Neural cell (in vitro differentiated cells): ENCODE data around the gene DENND4B. TPM values are rescaled to one million over a fixed set of nuclear protein-coding genes. Genes with fewer than 3 reads are reported as not detected.

ENCODE experiments used
- H2AFZ ChIP-seq: fragments of 200-600, 300-800 bp; sonication (generic), shearing (Covaris generic); 2 replicates; pipeline ENCODE4 v1.6.0; 2014; ENCODE audit warnings: low read depth, mild to moderate bottlenecking, antibody characterized with exemption, low read length, moderate library complexity
- H3F3A ChIP-seq: fragments of 200-600 bp; shearing (Covaris generic); 2 replicates; pipeline ENCODE4 v1.6.1; 2016; ENCODE audit warnings: mild to moderate bottlenecking, moderate library complexity, mixed read lengths, antibody characterized with exemption, low read length; ENCODE audit not compliant: insufficient read depth, poor library complexity, severe bottlenecking
- H3K27ac ChIP-seq: fragments of 200-600, 300-800 bp; sonication (generic), shearing (Covaris generic); 2 replicates; pipeline ENCODE4 v1.5.1; 2014; ENCODE audit warnings: mild to moderate bottlenecking, low read length, moderate library complexity
- H3K27me3 ChIP-seq: fragments of 300-800, 200-600 bp; sonication (generic), shearing (Covaris generic); 2 replicates; pipeline ENCODE4 v1.6.0; 2014; ENCODE audit warnings: mild to moderate bottlenecking, low read depth, low read length, moderate library complexity; ENCODE audit not compliant: insufficient read depth
- H3K36me3 ChIP-seq: fragments of 300-800, 200-600 bp; sonication (generic), shearing (Covaris generic); 2 replicates; pipeline ENCODE4 v1.5.1; 2014; ENCODE audit warnings: mild to moderate bottlenecking, antibody characterized with exemption, low read length, moderate library complexity; ENCODE audit not compliant: insufficient read depth
- H3K4me2 ChIP-seq: fragments of 300-800, 200-600 bp; sonication (generic), shearing (Covaris generic); 2 replicates; pipeline ENCODE4 v1.6.0; 2014; ENCODE audit warnings: mild to moderate bottlenecking, low read length
- H3K4me3 ChIP-seq: fragments of 300-800, 200-600 bp; sonication (generic), shearing (Covaris generic); 2 replicates; pipeline ENCODE4 v1.5.1; 2014; ENCODE audit warnings: mild to moderate bottlenecking, low read length, moderate library complexity
- H3K79me2 ChIP-seq: fragments of 200-600 bp; shearing (Covaris generic); replicated peaks from 2 replicates; pipeline ENCODE4 v1.6.0; 2014; ENCODE audit warnings: mild to moderate bottlenecking, low read length, moderate library complexity; ENCODE audit not compliant: insufficient read depth
- H3K9ac ChIP-seq: fragments of 300-800, 200-600 bp; sonication (generic), shearing (Covaris generic); 2 replicates; pipeline ENCODE4 v1.6.1; 2016; ENCODE audit warnings: mild to moderate bottlenecking, low read length, mixed read lengths
- H3K9me2 ChIP-seq: fragments of 200-600 bp; shearing (Covaris generic); 2 replicates; pipeline ENCODE4 v1.6.1; 2016; ENCODE audit warnings: mild to moderate bottlenecking, low read length, mixed read lengths; ENCODE audit not compliant: insufficient read depth
- H3K9me3 ChIP-seq: fragments of 200-600, 300-800 bp; sonication (generic), shearing (Covaris generic); 2 replicates; pipeline ENCODE4 v1.6.1; 2016; ENCODE audit warnings: mild to moderate bottlenecking, mixed run types, low read length, moderate library complexity, mixed read lengths
- H4K20me1 ChIP-seq: fragments of 200-600 bp; shearing (Covaris generic); 2 replicates; pipeline ENCODE4 v1.6.1; 2016; ENCODE audit warnings: mild to moderate bottlenecking, mixed run types; ENCODE audit not compliant: insufficient read depth
- EP300 ChIP-seq: fragments of 450-650 bp; conservative IDR thresholded peaks from 2 replicates; pipeline ENCODE4 v1.6.1; 2014; ENCODE audit warnings: antibody characterized with exemption, mild to moderate bottlenecking, moderate library complexity; ENCODE audit not compliant: poor library complexity, severe bottlenecking
- EZH2 ChIP-seq: fragments of 200-600, 300-800 bp; shearing (Covaris generic), sonication (generic); IDR thresholded peaks from 2 replicates; pipeline ENCODE4 v1.6.1; 2014; ENCODE audit warnings: antibody characterized with exemption, low read length, borderline replicate concordance, mild to moderate bottlenecking; ENCODE audit not compliant: insufficient read depth, poor library complexity, severe bottlenecking
- MXI1 ChIP-seq: fragments of 450-650 bp; conservative IDR thresholded peaks from 2 replicates; pipeline ENCODE4 v1.6.1; 2014; ENCODE audit warnings: antibody characterized with exemption, mild to moderate bottlenecking; ENCODE audit not compliant: poor library complexity, severe bottlenecking
- POLR2AphosphoS5 ChIP-seq: IDR thresholded peaks from 2 replicates; pipeline ENCODE4 v1.6.1; 2012
- RAD21 ChIP-seq: fragments of 450-650 bp; conservative IDR thresholded peaks from 2 replicates; pipeline ENCODE4 v1.6.1; 2014; ENCODE audit warnings: antibody characterized with exemption, mild to moderate bottlenecking, moderate library complexity
- REST ChIP-seq: IDR thresholded peaks from 2 replicates; pipeline ENCODE4 v1.6.1; 2012; ENCODE audit warnings: borderline replicate concordance
- SMC3 ChIP-seq: fragments of 450-650 bp; conservative IDR thresholded peaks from 2 replicates; pipeline ENCODE4 v1.6.1; 2014; ENCODE audit warnings: antibody characterized with exemption, mild to moderate bottlenecking, moderate library complexity; ENCODE audit not compliant: poor library complexity
- TAF1 ChIP-seq: IDR thresholded peaks from 2 replicates; pipeline ENCODE4 v1.6.1; 2012; ENCODE audit warnings: low read depth
- polyA plus RNA-seq: library from polyadenylated mRNA; depleted of rRNA; stranded (reverse); fragments of >200 nt; gene quantifications from 2 replicates; pipeline ENCODE4 v1.2.3, GENCODE V29; 2014
- TF ChIP-seq, protein P1 (sequence below): fragments of 450-650 bp; IDR thresholded peaks from 2 replicates; pipeline ENCODE4 v1.5.1; 2014; ENCODE audit warnings: antibody characterized with exemption, mild to moderate bottlenecking, moderate library complexity; ENCODE audit not compliant: poor library complexity, severe bottlenecking

The DENND4B gene
- polyA plus RNA-seq, 1 donor from 2014 or later, result 25.3 TPM

DNA sequence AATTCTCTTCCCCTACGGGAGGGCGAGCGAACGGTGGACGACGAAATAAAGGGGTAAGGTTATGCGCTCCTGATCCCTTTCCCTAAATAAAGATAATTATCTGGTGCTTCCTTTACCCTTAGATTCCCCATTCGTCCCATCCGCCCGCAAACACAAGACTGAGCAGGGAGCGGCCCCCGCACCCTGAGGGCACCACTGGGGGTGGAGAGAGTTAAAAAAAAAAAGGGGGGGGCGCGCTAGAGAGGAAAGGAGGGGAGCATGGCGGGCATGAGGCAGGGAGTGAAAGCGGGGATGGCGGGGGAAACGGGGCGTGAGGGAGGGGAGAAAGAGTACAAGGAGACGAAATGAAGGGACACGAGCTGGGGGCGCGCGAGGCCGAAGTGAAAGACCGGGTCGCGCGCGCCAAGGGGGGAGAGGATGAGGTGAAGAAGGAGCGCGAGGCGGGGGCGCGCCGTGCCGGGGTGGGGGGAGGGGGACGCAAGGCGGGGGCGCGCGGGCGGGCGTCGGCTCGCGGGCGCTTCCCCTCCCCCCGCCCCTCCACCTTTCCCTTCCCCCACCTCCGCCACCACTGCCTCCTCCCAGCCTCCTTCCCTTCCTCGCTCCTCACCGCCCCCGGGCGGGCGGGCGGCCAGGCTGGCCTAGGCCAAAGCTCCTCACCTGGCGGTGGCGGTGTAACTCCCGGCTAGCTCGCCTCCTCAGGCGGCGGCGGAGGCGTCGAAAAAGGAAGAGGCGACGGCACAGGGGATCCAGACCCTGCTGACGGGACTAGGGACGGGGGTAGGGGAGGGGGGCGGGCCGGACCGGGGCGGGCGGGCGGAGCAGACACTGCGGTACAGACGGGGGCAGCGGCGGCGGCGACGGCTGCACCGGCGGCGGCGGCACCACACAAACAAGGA lies 24.2 kb downstream of the DENND4B start:
- H3K27ac ChIP-seq, result peak overlapping the region; percentile 93
- H3K79me2 ChIP-seq, result peaks cover 49% of the 10 kb centered on the region
- TF ChIP-seq SMC3 (no peak), RAD21 (no peak), MXI1 (peak; percentile 1), EP300 (no peak), REST (peak; percentile 3), EZH2 (no peak), POLR2AphosphoS5 (peak; percentile 84), TAF1 (peak; percentile 15)
- TF ChIP-seq, protein P1, sequence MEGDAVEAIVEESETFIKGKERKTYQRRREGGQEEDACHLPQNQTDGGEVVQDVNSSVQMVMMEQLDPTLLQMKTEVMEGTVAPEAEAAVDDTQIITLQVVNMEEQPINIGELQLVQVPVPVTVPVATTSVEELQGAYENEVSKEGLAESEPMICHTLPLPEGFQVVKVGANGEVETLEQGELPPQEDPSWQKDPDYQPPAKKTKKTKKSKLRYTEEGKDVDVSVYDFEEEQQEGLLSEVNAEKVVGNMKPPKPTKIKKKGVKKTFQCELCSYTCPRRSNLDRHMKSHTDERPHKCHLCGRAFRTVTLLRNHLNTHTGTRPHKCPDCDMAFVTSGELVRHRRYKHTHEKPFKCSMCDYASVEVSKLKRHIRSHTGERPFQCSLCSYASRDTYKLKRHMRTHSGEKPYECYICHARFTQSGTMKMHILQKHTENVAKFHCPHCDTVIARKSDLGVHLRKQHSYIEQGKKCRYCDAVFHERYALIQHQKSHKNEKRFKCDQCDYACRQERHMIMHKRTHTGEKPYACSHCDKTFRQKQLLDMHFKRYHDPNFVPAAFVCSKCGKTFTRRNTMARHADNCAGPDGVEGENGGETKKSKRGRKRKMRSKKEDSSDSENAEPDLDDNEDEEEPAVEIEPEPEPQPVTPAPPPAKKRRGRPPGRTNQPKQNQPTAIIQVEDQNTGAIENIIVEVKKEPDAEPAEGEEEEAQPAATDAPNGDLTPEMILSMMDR, result no peak
- peaks cover 20% of the 10 kb centered on the region for H4K20me1 ChIP-seq
- peak overlapping the region; percentile 93 for H3K9ac ChIP-seq
- peak overlapping the region; percentile 83 for H3K4me3 ChIP-seq
- H3F3A ChIP-seq, result peaks cover 4% of the 10 kb centered on the region
- no peaks in the 10 kb centered on the region for H3K36me3 ChIP-seq
- peak overlapping the region; percentile 31 for H2AFZ ChIP-seq
- H3K4me2 ChIP-seq, result peak overlapping the region; percentile 92
- no peaks in the 10 kb centered on the region for H3K9me3 ChIP-seq
- H3K9me2 ChIP-seq, result no peaks in the 10 kb centered on the region
- H3K27me3 ChIP-seq, result no peaks in the 10 kb centered on the region

DNA sequence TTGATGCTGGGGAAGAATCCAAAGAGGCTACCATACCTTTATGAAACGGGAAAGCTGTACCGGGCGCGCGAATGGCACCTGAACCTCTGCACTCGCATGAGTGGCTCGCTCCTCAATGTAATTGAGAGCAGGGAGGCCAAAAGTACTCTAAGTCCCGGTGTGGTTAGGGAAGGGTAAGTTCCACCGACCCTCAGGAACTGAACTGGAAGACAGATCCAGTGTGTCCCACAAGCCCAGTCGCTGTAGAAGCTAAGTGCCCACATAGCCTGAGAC lies 24.8 kb downstream of the DENND4B start:
- TF ChIP-seq, protein P1, result no peak
- TF ChIP-seq TAF1, result no peak
- no peak for TF ChIP-seq POLR2AphosphoS5
- TF ChIP-seq SMC3, result peak; percentile 41
- no peak for TF ChIP-seq EZH2
- TF ChIP-seq RAD21, result no peak
- TF ChIP-seq REST, result peak; percentile 18
- TF ChIP-seq EP300, result no peak
- peak overlapping the region; percentile 93 for H3K9ac ChIP-seq
- no peaks in the 10 kb centered on the region for H3K9me3 ChIP-seq
- H3K4me3 ChIP-seq, result peak overlapping the region; percentile 83
- peaks cover 4% of the 10 kb centered on the region for H3F3A ChIP-seq
- H3K27ac ChIP-seq, result peak overlapping the region; percentile 93
- H3K9me2 ChIP-seq, result no peaks in the 10 kb centered on the region
- peak overlapping the region; percentile 92 for H3K4me2 ChIP-seq
- H3K79me2 ChIP-seq, result peaks cover 54% of the 10 kb centered on the region
- H3K27me3 ChIP-seq, result no peaks in the 10 kb centered on the region
- H4K20me1 ChIP-seq, result peaks cover 20% of the 10 kb centered on the region
- no peak overlapping the region for H2AFZ ChIP-seq
- no peaks in the 10 kb centered on the region for H3K36me3 ChIP-seq
